GM21528 (cell line): Measurements from ENCODE around the gene TIGD1.

Experiments used
- ATAC-seq: cut with Tn5 transposase; IDR thresholded peaks from one replicate; pipeline ENCODE4 v1.9.1; 2021; ENCODE audit warnings: mild to moderate bottlenecking, moderate library complexity; ENCODE audit not compliant: unreplicated experiment, low FRiP score

The TIGD1 gene

DNA sequence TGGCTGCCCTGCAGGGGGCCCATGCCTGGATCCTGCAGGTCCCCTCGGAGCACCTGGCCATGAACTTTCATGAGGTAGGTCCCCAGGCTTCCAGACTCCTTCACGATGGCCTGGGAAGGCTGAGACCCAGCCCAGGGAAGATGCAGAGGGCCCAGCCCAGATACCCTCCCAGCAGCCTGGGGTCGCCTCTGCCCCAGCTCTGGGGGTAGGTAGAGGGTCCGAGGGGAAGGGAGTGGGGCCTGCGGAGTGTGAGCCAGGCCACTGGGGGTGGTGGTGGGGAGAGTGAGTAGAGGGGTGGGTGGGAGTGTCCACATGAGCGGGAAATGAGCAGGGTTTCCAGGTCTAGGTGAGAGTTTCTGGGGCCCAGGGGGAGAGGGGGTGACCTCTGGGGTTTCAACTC is 25.6 kb downstream of the TIGD1 start:
- ATAC-seq = no peak

DNA sequence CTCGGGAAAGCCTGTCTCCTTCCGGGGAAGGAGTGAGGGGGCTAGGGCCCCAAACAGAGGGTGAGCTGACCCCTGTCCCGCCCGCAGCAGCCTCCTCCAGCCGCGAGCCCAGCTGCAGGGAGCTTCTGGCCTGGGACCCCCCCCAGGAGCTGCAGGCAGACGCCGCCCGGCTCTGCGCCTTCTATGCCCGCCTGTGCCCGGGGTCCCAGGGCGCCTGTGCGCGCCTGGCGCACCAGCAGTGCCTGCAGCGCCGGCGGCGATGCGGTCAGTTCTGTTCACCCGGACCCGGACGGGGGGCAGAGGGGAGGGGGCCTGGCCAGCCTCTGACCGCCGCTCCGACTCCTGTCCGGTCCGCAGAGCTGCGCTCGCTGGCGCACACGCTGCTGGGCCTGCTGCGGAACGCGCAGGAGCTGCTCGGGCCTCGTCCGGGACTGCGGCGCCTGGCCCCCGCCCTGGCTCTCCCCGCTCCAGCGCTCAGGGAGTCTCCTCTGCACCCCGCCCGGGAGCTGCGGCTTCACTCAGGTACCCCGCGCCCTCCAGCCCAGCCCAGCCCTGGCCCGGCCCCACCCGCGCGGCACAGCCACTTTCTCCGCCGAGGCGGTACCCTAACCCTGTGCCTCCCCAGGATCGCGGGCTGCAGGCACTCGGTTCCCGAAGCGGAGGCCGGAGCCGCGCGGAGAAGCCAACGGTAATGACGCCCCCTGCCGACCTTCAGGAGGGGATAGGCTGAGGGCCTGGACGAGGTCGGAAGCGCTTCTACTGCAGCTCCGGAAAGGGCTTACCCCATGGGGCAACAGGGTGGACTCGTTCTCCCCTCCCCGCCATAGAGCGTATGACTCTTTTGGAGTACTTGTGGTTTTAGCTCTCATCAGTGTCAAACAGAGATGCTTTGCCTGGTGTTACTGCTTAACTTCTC is 26.4 kb downstream of the TIGD1 start:
- no peak for ATAC-seq

DNA sequence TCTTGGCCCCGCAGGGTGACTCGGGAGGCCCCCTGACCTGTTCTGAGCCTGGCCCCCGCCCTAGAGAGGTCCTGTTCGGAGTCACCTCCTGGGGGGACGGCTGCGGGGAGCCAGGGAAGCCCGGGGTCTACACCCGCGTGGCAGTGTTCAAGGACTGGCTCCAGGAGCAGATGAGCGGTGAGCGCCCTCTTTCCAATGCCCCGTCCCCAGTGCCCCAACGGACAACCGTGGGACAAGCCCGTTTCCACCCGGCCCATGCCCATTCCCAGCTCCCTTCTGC is 27.0 kb downstream of the TIGD1 start:
- no peak for ATAC-seq

DNA sequence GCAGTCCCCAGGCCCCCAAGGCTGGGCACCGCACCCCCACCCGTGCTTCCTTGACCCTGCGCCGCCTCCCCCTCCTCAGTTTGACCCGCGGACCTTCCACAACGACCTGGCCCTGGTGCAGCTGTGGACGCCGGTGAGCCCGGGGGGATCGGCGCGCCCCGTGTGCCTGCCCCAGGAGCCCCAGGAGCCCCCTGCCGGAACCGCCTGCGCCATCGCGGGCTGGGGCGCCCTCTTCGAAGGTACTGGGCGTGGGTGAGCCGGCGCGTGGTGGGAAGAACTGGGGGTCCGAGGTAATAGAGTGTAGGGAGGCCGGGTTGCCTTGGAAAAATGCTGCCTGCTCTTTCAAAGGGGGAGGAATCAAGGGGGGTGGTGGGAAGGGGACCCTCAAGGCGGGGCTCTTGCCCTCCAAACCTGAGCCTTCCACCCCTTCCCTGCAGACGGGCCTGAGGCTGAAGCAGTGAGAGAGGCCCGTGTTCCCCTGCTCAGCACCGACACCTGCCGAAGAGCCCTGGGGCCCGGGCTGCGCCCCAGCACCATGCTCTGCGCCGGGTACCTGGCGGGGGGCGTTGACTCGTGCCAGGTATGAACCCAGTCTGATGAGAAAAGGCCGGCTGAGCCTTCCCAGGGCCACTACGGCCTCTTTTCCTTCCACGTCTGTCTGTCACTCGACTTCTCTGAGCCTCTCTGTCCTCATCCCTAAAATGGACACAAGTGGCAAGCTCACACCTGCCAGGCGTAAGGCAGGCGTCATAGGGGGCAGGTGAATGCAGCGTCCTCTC is 27.5 kb downstream of the TIGD1 start:
- no peak for ATAC-seq

DNA sequence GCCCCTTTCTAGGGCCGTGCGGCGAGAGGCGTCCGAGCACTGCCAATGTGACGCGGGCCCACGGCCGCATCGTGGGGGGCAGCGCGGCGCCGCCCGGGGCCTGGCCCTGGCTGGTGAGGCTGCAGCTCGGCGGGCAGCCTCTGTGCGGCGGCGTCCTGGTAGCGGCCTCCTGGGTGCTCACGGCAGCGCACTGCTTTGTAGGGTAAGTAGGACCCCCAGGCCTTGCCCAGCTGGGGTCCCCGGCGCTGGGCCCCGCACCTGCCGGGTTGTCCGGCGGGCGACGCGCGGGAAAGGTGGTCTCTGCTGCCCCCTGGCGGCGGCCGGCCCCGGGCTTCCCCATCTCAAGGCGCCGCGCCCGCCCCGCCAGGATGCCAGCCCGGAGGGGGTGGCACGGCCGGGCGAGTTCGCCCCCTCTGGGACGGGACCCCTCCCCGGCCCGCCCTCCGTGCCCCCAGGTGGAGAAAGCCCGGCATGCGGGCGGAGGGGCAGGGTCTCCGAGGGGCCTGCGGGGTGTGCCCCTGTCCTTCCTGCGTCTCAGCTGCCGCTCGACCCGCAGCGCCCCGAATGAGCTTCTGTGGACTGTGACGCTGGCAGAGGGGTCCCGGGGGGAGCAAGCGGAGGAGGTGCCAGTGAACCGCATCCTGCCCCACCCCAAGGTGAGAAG is 28.3 kb downstream of the TIGD1 start:
- ATAC-seq = no peak

DNA sequence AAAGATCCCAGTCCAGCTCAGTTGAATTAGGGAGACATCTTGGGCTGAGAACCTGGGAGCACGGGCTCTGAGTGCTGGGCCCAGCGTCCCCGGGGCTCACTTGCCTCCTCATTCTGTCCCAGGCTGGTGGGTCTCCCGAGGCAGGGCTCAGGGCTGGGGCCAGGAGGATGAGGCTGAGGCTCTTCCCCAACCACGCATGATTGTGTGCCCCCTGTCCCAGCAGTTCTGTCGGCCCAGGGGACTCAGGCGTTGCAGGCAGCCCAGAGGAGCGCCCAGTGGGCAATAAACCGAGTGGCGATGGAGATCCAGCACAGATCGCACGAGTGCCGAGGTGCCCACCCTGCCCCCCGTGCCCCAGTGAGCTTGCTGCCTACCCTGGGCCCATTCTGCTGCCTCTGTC is 29.3 kb downstream of the TIGD1 start:
- ATAC-seq = no peak

DNA sequence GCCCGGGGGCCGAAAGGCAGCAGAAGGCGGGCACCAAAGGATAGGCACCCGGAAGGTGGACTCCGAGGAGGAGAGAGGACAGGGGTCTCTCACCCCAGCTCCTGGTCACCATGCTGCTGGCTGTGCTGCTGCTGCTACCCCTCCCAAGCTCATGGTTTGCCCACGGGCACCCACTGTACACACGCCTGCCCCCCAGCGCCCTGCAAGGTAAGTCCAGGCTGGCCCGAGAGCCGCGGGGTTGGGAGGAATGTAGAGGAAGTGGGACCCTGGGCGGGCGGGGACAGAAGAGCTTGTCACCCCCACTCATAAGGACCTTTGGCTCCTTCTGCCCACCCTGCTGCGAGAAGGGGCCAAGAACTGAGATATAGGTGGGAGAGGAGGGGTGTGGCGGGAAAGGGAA is 29.9 kb downstream of the TIGD1 start:
- no peak for ATAC-seq

DNA sequence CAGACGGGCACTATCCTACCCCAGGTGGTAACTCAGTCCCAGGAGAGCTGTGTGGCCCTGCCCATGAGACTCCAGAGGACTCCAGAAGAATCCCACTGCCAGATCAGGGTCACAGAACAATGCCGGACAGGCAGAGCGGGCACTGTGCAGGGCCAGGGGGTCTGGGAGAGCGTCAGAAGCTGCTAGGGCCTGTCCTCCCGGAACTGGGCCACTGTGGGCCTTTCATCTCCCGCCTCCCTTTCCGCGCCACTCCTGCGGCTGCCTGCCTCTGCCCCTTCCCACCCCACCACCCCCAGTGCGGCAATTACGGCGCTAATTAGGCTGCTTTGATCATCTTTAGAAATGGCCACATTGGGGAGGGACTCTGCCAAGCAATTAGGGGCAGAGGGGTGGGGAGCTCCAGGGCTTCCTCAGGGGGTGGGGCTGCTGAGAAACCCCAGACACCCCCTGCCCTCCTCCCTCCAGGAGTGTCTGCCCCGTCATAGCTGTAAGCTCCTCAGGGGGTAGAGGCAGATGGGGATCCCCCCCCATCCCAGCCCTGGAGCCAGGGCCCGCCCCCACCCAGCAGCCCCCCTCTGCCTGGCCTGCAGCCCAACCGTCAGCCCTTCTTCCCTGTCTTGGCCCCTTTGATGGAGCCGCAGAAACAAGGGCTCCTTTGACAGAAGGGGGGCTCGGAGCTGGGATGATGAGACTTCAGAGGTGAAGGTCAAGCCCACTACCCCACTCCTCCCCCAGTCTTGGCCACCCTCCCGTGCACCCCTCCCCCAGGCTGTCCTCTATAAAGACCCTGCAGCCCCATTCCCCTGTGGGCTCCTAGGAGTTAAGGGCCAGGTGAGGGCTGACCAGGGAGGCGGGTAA is 30.5 kb downstream of the TIGD1 start, which contains the start of gene PRSS56:
TSS of gene PRSS56 (plus strand) at position 808 of the 858 bp plus-strand sequence. CDS start 211 bp downstream, outside the sequence.
- ATAC-seq = no peak

DNA sequence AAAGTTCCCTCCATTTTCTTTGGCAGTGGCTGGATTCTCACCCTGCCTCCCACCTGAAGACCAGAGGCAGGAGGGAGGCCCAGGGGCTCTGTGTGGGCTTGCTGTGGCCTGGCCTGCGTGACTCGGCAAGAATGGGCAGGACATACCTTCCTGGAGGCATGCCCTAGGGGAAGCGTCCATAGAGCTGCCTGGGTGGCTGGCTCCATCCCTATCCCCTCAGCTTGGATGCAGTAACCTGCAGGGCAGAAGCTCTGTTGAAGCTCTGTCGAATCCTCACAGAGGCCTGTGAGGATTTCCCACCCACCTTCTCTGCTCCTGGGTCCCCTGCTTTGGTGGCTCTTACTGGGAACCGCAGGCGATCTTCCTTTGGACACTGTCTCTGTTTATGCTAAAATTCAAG is 31.5 kb downstream of the TIGD1 start:
- ATAC-seq = no peak

DNA sequence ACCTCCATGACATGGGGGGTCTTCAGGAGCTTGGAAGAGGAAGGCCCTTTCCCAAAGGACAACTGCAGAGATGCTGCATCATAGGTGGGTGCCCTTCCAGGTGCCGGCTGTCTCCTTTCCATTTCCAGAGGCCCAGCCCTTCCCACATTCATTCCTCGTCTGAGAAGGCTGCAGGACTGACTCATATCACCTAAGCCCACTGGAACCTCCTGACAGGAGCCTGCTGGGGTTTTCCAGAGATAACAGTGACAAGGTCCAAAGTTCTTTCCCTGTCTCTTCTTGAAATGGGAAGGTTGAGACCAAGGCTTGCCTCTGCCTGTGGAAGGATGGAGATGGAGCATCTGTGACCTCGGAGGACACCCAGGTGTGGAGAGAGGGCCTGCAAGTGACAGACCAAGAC is 33.8 kb downstream of the TIGD1 start:
- no peak for ATAC-seq

DNA sequence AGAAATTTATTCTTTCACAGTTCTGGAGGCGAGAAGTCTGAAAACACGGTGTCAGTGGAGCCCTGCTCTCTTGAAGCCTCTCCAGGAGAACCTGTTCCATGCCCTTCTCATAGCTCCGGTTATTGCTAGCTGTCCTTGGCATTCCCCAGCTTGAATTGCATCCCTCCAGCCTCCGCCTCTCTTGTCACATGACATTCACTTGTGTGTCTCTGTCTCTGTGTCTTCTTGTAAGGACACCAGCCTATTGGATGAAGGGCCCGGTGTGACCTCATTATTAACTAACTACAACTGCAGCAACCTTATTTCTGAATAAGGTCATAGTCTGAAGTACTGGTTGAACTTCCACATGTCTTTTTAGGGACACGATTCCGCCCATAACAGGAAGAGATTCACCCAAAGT is 34.7 kb downstream of the TIGD1 start:
- no peak for ATAC-seq

DNA sequence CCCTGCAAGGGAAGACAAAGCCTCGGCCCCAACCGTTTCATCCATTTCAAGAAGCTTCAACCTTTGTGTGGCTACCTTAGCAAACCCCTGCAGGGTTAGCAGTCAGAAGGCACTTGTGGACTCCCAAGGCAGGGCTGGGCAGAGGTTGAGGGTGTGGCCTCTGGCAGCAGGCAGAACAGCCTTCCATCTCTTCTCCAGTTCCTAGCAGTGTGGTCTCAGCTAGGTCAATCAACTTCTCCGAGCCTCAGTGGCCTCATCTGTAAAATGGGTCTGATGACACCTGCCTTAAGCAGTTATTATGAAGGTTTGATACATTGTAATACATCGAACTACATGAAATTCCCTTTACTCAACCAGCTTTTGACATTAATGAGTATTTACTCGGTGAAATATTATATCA is 37.0 kb downstream of the TIGD1 start:
- ATAC-seq = no peak

DNA sequence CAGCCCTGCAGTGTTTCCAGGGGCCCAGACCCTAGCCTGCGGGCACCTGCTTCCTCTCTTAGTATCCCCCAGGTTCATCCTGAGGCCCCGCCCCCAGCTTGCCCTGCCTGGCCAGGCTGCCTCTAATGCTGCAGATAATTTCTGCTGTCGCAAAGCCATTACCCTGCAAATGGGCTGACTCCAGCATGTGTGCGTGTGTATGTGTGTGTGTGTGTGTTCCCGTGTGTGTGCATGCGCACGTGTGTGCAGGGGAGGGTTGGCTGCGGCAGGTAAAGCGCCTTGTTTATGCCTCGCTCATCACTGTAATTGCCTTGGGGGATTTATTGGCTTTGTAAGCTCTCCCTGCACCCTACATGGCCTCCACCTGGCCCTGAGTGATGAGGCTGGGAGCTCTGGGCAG is 37.8 kb downstream of the TIGD1 start:
- ATAC-seq = no peak

DNA sequence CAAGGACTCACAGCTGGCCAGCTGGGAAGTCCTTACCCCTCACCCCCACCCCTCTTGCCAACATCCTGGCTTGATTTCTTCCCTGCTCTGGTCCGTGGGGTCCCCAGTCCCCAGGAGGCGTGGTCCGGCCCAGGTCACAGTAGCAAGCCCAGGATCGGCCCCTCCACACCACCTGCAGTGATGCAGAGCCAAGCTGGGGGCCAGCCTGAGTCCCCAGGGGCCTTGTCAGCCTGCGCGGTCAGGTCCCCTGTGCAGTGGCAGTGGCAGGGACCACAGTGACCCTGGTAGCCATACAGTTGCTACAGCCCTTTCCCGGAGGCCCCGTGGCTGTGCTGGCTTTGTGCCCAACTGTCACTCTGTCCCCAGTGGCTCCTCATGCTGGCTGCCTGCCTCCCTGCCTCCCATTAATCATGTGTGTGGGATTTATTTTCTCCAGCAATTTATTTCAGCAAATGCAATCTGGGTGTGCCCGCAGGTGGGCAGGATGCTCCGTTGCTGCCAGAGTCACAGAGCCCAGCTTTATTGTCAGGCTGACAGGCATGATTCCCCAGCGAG is 38.9 kb downstream of the TIGD1 start:
- no peak for ATAC-seq

DNA sequence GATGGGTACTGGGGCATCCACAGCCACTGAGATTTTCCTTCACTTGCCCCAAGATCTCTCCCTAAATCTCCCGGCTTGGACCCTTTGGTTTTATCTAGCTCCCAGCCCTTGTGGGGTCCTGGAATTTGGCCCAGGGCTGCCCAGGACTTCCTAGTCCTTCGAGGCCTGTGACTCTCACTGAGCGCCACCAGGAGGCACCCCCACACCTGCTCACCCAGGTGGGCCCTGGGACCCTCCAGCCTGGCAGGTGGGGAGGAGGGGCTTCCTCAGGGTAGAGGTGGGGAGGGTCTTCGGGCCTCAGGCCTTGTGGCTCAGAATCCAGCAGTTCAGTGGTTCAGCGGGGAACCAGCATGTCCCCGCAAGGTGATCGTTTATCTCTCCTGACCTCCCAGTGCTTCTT is 42.1 kb downstream of the TIGD1 start:
- no peak for ATAC-seq

DNA sequence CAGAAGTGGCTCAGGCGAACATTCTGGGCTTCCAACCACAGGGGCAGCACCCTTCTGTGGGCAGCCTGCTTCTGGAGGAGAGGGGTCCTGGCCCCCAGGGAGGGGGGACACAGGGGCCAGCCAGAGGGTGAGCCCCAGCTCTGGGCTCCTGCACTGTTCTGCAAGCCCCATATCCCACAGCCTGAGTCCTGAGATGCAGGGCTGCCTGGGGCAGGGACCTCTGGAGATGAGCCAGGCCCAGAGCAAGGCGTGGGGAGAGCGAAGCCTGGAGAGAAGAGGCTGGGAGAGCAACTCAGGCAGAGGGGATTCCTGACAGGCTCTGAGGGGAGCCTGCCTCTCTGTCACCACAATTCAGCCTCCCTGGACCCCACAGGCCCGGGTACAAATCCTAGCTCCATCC is 43.6 kb downstream of the TIGD1 start:
- ATAC-seq = no peak

DNA sequence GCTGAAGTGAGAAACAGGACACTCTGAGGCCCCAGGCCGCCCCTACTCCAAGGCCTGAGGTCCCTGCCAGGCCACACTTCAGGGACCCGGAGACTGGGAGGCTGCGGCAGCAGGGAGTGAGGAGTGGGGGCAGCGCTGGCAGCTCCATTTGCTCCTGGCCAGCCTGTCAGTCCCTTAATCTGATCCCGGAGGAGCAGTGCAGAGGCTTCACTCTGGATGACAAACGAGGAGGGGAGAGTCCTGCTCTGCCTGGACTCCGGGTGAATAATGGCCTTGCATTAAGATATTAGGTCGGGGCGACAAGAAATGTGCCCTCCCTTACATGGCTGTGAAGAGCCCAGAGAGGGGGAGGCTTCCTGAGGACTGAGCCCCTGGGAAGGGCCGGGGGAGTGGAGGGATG is 44.5 kb downstream of the TIGD1 start:
- ATAC-seq = no peak

DNA sequence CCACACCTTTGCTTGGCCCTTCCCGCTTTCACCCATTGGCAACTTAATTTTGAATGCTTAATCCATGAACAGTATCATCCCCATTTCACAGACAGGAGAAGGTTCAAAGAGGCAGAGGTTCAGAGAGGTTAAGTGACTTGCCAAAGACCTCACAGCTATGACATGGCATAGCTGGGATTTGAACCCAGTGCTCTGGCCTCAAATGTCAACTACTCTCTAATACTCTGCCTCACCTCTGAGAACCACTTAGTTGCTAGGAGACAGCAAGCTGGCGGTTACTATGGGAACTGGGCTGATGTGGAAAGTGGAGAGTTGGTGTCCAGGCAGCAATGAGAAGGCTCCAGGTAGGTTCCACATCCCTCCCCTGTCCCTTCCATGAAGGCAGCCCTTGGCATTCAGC is 45.9 kb downstream of the TIGD1 start:
- ATAC-seq = no peak

DNA sequence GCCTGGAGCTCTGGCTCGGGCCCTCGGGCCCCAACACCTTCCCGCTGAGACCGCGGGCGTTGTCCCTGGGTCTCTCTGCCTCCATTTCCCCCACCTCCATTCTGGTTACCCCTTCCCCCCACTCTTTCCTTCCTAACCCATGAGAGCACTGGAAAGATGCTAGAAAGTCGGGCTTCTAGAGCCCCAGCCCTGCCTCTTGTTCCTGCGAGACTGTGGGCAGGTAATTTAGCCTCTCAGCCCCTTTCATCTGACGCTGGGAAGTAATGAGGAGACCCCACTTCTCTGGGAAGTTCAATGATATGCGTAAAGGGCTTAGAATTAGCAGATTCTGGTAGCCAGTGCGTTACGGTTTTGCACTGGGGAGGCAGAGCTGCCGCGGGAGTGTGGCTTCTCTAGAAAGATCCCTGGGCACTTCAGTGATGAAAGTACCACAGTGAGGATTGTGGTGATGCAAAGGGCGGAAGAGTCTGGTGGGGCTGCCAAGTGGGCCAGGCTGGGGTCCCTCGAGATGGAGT is 46.5 kb downstream of the TIGD1 start:
- no peak for ATAC-seq
